OCI-M2 (cell line): ENCODE results near the gene SLC13A5.

Source experiments
- DNase-seq: peaks from one replicate; lab custom pipeline; 2025; ENCODE audit not compliant: unreplicated experiment; lab: John Stamatoyannopoulos, UW

Gene SLC13A5

DNA sequence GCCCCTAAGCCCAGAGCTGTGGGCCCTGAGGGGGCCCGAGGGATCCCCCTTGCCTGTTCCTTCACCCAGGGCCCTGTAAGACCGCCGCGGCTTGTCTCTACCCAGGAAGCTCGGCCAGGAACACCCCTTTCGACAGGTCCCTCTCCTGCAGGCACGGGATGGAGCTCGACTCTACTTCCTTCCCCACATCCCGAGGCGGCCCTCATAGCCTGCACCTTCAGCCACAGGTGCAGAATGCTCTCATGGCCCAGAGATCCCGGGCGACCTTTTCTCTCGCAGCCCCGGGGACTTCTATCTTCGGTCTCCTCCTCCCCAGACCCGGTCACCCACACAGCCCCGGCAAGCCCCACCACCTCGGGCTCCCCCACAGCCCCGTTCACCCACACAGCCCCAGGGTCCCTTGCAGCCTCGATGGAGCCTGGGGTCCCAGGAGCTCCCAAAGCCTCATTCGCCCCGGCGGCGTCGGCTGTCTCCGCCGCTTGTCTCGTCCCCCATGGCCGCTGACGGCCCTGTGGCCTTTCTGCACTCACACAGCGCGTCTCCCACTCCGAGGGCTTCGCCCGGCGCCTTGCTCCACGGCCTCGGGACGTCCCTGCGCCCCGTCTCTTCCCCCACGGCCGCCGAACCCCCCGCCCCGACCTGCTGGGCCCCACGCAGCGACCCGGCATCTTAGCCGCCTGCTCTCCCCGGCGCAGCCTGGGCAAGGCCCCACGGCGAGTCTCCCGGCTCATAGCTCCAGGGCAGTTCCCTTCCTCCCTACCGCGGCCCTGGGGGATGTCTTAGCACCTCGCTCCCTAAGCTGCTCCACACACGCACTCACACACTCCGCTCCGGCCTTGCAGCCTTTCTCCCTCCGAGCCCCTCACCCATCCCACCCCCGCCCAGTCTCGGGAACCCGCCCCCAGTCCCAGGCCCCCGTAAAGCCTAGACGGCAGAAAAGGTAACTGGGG, 73.3 kb downstream of the SLC13A5 start:
- DNase-seq = no peak

DNA sequence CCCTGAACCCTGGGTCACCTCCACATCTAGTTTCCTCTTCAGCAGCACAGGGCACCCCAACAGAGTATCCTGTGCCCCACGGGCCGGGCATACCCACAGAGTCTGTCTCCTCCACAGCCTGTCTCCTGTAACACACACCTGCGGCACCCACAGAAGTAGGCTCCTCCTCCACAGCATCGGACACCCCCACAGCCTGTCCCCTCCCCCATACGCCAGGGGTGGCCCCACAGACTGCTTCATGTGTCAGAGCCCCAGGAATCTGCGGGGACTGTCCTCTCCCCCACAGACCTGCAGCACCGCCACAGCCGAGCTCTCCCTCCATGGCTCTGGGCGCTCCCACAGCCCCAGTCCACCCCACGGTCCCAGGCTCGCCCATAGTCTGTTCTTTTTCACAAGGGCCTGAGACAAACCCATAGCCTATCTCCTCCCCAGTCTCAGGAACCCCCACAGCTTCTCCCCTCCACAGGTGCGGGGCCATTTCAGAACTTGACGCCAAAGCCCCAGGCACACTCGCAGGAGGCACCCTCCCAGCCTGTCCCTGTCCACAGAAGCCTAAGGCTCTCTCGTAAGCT, 74.1 kb downstream of the SLC13A5 start:
- DNase-seq = no peak

DNA sequence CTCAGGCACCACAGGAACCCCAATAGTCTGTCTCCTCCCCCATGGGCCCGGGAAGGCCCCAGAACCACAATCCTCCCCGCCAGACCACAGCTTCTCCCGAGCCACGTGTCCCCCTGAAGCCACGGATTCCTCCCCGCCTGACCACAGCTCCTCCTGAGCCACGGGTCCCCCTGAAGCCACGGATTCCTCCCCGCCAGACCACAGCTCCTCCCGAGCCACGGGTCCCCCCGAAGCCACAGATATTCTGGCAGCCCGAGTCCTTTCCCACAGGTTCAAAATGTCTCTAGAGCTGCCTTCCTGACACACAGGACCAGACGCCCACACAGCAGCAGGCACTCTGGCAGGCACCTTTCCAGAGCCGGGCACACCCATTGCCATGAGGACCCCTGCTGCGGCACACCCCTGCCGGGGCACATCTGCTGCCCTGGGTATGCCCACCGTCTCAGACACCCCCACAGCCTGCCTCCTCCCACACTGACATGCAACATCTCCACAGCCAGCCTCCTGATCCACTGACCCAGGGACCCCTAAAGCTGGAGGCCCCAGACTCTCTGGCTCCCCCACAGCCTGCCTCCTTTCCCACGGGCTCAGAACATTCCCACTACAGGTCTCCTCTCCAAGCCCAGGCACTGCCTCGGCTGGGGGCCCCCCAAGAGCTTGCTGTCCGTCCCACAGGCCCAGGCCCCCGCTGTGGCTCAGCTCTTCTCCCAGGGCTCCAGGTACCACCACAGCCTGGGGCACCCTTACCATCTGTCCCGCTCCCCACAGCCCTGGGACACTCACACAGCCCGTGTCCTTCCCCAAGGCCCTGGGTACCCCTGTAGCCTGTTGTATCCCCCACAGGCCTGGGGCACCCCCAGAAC, 74.9 kb downstream of the SLC13A5 start:
- DNase-seq = no peak

DNA sequence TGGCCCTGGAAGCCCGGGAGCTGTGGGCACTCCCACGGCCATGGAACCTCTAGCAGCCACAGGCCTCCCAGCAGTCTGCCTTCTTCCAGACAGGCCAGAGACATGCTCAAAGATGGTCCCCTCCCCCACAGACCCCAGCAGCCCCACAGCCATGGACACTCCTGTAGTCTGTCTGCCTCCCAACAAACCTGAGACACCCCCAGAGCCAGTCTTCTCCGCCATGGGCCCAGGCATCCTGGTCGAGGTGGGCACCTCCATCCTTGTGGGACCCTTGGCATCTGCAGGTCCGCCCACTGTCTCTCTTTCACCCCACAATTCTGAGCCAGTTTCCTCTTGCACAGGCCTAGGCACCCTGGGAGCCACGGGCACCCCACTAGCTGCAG, 75.7 kb downstream of the SLC13A5 start:
- DNase-seq = no peak

DNA sequence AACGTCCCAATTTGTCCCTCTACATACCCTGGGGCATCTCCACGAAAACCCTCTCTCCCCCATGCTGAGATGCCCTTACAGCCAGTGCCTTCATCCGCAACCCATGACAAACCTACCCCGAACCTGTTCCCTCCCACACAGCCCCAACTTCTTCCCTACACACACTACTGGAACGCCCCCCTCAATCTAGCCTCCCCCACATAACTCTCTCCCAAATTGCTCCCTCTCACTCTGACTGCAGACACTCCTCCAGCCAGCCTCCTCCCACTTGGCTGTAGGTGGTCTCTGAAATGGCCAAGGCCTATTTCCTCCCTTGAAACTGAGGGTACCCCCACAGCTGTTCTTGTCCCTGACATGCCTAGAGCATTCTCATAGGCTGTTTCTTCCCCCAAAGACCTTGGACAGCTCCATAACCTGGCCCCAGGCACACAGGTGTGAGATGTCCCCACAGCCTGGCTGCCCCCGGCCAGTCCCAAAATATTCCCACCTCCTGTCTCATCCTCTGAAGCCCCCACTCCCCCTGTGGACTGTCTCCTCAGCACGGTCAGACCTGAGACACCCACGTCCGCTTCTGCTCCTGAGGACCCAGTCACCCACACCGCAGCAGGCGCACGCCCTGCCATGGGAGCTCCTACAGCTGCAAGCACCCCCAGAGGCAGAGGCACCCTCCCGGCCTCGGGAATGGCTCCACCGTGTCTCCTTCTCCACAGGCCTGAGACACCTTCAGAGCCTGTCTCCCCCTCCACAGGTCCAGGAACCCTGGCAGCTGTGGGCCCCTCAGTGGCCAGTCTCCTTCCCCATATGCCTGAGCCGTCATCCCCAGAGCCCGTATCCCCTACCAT, 76.3 kb downstream of the SLC13A5 start:
- no peak for DNase-seq

DNA sequence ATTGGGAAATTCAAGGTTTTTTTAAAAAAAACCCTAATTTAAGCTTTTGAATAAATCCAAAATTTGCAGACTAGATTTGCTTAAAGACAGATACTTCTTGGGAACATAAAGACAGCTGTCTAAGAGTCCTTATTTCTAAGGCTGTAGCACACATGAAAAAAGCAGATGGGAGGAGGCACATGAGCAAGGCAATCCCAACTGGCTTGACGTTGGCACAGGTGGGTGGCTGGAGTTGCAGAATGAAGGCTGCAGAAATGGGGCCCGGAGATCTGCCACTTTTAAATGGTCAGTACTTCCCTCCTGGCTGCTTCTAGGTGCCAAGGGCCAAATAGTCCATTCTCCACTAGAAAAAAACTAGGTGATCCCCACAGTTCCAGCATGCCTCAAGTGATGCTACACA, 77.1 kb downstream of the SLC13A5 start:
- DNase-seq = no peak
